ENCODE results near the gene CDC42BPA. TPM values are rescaled to one million over a fixed set of nuclear protein-coding genes. Genes with fewer than 3 reads are reported as not detected.

CDC42BPA gene, protein sequence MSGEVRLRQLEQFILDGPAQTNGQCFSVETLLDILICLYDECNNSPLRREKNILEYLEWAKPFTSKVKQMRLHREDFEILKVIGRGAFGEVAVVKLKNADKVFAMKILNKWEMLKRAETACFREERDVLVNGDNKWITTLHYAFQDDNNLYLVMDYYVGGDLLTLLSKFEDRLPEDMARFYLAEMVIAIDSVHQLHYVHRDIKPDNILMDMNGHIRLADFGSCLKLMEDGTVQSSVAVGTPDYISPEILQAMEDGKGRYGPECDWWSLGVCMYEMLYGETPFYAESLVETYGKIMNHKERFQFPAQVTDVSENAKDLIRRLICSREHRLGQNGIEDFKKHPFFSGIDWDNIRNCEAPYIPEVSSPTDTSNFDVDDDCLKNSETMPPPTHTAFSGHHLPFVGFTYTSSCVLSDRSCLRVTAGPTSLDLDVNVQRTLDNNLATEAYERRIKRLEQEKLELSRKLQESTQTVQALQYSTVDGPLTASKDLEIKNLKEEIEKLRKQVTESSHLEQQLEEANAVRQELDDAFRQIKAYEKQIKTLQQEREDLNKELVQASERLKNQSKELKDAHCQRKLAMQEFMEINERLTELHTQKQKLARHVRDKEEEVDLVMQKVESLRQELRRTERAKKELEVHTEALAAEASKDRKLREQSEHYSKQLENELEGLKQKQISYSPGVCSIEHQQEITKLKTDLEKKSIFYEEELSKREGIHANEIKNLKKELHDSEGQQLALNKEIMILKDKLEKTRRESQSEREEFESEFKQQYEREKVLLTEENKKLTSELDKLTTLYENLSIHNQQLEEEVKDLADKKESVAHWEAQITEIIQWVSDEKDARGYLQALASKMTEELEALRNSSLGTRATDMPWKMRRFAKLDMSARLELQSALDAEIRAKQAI (N-terminal part only)
- 15.6 and 21.7 TPM in 2 replicates for total RNA-seq

DNA sequence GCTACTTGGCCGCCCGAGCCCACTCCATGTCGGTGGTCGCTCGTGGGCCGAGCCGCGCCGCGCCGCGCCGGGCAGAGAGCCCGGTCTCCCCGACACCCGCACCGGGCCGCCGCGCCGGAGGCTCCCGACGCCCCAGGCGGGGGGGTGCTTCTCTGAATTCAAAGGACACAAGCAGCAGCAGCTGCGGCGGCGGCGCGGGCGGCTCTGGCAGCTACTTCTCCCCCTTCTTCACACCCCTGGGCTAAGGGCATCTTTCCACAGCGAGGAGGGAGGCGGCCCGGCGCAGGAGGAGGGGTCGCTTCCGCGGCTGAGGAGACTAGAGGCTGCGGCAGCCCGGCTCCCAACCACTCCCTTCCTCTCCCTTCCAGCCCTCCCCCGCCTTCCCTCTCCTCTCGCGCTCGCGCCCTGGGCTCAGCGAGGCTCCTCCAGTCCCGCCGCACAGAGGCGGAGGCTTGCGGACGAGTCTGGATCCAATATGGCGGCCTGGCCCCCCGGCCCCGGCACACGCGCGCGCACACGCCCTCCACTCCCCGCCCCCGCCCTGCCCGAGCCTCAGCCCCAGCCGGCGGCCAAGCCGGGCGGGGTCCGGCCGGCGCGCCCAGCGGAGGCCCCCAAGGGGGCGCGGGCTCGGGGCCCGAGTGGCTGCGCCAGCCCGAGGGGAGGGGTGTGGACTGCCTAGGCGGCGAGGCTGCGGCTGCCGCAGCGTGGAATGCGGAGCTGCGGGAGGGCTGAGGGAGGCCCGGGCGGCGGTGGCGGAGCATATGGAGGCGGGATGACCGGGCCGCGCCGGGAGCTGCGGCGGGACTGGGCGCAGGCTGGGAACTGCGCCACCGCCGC is at the start of gene CDC42BPA:
Gene CDC42BPA (minus strand): TSS at position 477 of the 837 bp plus-strand sequence. CDS start 1,310 bp downstream, outside the sequence.

DNA sequence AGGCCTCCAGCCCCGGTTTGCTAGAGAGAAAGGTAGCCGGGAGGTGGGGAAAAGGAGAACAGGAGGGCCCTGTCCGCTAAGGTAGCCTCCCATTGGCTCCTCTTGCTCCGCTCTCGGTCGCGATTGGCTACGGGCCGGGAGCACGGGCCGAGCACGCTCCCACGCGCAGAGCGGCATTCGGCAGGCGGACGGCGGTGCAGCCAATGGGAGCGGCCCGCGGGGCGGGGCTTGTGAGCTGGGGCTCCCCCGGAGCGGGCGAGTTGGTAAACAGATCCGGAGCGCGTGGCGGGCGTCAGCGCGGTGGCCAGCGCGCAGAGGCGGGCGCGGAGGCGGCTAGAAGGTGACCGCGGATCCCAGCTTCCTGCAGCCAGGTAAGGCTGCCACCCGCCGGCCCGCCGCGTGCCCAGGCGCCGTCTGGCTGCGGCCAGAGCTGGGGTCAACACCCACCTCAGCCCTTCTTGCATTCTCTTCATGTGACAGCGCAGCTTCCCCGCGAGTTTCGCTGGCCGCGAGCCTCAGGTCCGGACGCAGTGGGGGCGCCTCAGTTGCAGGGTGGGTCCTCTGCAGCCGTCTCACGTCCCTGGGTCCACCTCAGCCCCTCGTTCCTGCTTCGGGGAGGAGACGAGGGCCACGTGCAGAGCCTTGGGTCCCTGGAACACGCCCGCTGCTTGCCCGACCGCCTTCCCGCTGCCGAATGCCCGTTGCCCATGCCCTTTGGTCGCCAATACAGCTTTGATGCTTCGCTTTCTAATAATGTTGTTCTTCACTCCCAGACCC is 378.1 kb downstream of the CDC42BPA start, which contains the start of gene COQ8A:
Gene COQ8A (plus strand): TSS at position 266 of the 777 bp plus-strand sequence. CDS start 21,092 bp downstream, outside the sequence.

Other genes starting within 250 kb of the CDC42BPA start
- 2.8 and 9.7 TPM in 2 replicates for gene ZNF678, start 245.1 kb upstream of the CDC42BPA start, total RNA-seq

Data from epithelial cell of alveolus of lung (primary cell).